OCI-M2 (cell line): ENCODE results near the gene SPRED3.

Experiments
- DNase-seq: peaks from one replicate; lab custom pipeline; 2025; ENCODE audit not compliant: unreplicated experiment; lab: John Stamatoyannopoulos, UW

SPRED3 gene

DNA sequence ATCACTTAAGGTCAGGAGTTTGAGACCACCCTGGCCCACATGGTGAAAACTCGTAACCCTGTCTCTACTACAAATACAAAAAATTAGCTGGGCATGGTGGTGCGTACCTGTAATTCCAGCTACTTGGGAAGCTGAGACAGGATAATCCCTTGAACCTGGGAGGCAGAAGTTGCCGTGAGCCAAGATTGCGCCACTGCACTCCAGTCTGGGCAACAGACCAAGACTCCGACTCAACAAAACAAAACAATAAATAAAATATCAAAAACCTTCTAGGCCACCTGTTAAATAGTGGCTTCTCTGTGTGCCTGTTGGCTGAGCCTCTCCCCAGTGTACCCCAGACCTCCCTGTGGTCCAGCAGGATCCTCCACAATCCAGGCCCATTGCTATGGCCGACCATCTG, 17.4 kb upstream of the SPRED3 start:
- no peak for DNase-seq

DNA sequence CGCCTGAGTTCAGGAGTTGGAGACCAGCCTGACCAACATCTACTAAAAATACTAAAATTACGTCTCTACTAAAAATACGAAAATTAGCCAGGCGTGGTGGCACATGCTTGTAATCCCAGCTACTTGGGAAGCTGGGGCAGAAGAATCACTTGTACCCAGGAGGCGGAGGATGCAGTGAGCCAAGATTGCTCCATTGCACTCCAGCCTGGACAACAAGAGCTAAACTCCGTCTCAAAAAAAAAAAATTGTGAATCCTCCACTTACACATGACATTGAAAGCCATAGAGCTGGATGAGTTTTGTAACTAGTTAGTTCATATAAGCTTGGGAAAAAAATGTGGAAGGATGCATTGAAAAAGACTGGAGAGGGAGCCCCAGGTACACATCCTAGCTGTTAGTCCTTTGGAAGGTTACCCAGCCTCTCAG, 14.6 kb upstream of the SPRED3 start:
- DNase-seq = no peak

DNA sequence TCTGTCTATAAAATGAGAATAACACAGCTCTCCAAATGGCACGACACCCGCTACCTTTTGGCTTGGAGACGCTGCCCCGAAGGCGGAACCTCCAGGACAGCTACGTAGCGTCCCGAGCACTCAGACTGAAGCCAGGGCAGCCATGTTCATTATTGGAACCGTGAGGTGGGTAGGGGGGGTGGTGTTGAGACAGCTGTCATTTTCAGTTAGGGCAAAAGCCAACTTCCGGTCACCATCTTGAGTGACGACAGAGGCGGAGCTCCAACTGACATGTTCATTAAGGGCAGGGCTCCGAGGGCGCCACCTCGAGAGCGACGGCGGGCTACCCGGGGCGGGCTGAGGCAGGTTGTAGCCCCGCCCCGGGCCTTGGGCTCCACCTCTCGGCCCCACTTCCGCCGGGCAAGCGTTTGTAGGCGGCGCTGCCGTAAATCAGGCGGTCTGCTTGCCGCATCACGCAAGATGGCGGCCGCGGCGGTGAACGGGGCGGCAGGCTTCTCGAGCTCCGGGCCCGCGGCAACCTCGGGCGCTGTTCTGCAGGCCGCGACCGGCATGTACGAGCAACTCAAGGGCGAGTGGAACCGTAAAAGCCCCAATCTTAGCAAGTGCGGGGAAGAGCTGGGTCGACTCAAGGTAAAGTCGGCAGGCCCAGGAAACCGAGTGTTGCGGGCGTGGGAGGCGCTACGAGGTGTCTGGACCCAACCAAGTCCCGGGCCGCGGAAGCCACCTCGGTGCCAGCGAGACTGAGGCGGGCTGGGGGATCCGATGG, 14.0 kb upstream of the SPRED3 start, which contains the start of gene PSMD8:
Gene PSMD8 (plus strand): TSS at position 240 of the 766 bp plus-strand sequence. CDS start 31 bp downstream, at position 271.
- peak; percentile 99 for DNase-seq

DNA sequence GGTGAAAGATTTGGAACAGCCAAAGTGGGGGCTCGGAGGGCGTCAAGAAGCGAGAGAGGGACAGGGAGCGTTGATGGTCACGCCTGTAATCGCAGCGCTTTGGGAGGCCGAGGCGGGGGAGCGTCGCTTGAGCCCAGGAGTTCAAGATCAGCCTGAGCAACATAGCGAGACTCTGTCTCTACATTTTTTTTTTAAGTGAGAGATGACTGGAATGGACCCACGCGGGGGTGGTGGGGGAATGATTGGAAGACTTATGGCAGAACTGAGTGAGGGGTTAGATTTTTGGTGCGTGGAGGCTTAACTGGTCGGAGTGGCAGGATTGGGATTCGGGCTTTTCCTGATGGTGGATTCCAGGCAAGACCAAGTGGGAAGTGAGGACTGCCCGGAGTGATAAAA, 13.4 kb upstream of the SPRED3 start:
- DNase-seq = no peak

DNA sequence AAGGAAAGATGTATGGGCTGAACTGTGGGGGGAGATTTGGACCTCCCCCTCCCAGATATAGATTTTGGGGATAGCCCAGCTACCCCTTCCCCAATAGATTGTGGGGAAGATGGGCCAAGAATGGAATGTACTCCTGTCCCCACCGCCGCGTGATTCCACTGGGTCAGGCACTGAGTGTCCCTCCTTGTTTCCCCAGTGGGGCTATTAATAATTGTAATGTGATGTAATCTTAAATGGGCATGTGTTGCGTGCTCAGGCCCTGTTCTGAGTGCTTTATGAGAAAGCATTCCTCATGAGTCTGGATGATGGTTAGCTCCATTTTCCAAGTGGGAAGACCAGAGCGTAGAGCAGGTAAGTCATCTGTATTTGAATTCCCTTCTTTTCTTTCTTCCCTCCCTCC, 12.7 kb upstream of the SPRED3 start:
- DNase-seq = no peak

DNA sequence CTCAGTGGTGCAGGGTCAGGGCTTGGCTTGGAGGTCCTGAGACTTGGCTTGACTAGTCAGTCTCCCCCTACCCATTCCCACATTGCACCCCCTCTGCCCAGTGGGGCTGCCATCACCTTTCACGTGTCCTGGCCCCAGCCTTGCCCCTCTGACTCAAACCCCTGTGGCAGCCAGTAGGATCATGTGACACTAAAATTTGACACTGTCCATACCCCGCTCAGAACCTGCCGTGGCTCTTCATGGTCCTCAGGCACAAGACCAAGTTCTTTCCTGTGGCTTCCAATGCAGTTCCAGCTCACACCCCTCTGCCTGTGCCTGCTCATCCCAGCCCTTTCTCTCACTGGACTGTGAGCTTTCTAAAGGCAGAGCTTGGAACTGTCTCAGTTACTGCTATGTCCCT, 11.9 kb upstream of the SPRED3 start:
- DNase-seq = no peak

DNA sequence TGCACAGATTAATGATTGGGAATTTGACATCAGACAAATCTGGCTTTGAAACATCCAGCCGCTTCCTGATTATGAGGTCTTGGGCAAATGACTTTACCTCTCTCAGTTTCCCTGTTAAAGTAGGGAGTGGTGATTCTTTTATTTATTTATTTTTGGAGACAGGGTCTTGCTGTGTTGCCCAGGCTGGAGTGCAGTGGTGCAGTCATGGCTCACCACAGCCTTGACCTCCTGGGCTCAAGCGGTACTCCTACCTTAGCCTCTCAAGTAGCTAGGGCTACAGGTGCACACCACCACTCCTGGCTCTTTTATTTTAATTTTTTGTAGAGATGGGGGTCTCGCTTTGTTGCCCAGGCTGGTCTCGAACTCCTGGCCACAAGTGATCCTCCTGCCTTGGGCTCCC, 11.4 kb upstream of the SPRED3 start:
- no peak for DNase-seq

DNA sequence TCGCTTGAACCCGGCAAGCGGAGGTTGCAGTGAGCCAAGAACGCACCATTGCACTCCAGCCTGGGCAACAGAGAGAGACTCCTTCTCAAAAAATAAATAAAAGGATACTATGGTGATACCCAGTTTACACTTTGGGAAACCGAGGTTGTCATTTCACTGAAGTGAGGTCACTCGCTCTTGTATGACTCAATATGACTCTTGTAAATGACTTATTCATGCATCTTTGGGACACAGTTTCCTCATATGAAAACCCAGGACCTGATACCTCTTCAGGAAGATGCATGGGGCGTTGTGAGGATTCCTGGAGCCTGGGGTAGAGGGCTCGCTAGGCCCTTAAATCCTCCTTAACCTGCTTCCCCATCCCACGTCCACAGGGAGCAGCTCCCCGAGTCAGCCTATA, 9.6 kb upstream of the SPRED3 start:
- DNase-seq = no peak

DNA sequence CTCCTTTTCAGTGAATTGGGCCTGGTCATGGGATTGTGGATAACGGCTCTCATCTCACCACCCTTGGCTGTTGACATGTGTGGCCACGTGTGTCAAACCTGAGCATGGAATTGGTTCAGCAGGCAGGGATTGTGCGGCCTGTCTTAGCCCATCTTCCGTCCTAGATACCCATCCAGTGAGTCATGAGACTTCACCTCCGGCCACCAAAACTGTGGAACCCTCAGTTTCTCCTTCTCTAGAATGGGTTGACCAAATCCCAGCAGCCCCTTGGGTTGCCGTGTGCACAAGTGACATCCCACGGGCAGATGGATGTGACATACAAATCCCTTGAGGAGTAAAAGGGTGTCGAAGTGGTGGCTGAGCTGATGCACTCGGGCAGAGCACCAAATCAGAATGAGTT, 7.4 kb upstream of the SPRED3 start:
- no peak for DNase-seq

DNA sequence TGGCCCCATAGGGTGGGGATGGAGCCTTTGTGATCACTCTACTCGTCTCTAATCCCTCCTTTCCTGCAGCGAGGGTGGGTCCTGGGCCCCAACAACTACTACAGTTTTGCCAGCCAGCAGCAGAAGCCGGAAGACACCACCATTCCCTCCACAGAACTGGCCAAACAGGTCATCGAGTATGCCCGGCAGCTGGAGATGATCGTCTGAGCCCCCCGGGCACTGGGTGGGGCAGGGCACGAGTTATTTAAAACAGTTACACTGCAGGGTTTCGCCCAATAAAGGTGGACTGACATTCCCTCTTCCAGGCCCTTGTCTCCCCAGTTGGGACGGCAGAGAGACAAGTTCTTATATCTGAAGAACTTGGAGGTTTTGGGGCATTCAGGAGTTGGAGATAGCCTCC, 5.3 kb upstream of the SPRED3 start:
- no peak for DNase-seq

DNA sequence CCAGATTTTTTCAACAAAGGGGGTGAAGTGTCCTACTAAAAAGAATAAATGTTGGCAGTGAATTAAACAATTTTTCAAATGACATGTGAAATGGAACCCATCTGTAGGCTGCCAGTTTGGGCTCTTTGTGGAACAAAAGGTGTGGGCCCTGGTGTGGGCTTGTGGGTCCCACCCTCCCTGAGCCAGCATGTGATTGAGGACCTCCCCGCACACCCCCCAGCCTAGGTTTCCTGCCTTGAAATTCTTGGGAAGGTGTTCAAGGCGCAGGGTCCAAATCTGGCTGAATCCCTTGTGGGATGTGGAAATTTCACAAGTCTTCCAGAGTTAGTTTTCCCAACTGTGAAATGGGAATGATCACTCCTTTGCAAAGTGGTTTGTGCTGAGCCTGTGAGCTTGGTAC, 4.8 kb upstream of the SPRED3 start:
- DNase-seq = no peak

DNA sequence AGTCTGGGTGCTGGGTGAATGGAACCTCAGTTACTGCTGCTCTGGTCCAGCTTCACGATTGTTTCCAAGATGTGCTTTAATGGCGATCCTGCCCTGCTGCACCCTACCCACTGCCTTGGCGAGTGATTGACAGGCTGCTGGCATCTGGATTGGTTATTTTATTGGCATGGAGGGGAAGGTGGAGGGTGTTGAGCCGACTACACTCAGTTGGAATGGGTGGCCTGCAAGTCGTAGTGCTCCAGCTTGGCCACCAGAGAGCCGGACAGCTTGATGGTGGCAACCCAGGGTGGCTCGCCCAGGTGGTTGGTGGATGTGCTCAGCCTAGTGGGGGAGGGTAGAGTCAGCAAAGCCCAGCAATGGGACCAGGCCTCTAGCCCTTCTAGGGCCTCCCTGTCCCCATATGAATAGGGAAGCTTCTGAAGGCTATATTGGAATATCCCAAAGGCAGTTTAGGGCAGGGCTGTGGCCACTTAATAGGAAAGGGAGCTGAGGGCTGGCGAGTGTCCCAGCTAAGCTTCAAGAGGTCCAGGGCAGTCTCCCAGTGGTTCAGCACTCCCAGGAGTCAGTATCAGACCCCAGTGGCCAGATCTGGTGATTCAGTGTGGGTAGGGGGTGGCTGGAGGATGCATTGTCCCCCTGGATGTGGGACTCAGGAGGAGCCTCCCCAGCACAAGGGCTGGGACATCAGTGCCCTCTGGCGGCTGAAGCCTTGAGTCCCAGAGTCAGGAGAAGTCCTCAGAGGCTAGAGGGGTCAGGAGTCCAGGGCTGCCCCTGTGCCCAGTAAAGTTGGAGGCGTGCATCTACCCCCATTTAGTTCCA, 4.1 kb upstream of the SPRED3 start:
- DNase-seq = peak; percentile 68

DNA sequence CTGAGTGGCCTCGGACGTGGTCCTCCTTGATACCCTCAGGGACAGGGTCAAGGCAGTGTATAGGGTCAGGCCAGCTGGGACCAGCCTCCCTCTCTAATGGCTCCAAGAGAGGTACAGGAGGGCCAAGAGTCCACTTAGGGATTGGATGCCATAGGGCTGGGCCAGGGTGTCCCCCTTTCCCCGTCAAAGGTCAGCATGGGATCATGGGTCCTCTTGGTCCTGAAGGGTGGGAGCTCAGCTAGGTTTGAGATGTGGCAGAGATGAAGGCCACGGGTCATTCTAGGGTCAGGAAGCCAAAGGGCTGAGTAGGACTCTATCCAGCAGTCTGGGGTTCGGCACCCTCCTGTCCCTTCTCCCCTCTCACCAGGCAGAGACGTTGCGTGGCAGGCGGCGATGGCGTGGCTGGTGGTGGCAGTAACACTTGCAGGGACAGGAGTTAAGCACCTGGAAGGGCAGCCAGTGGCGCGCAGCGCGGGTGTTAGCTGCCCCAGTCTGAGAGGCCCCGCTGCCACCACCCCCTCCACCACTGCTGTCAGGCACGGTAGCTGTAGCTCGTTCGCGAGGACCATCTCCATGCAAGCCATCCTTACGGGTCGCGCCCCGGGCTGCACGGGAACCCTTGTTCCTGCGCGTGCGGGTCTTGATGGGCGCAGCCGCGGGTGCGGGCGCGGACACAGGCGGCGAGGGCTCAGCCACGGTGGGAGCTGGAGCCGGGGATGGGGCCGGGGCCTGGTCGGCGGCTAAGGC, 3.3 kb upstream of the SPRED3 start:
- no peak for DNase-seq

DNA sequence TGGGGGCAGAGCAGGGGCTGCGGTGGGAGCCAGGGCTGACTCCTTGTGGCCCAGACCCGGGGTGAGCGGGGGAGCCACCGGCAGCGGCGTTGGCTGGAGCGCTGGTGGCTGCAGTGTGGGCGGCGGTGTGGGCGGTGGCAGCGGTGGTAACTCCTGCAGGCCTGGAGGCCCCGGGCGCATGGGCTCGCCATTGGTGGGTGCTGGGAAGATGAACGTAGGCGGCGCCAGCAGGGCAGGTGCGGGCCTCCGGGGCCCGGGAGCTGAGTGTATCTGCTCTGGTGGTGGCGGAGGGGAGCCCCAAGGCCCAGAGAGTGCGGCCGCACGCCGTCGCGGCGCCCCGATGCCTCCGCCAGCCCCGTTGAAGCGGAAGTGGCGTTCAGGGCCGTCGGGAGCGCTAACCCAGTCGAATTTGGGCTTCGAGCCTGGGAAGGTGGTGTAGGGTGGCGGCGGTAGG, 2.7 kb upstream of the SPRED3 start:
- DNase-seq = no peak

DNA sequence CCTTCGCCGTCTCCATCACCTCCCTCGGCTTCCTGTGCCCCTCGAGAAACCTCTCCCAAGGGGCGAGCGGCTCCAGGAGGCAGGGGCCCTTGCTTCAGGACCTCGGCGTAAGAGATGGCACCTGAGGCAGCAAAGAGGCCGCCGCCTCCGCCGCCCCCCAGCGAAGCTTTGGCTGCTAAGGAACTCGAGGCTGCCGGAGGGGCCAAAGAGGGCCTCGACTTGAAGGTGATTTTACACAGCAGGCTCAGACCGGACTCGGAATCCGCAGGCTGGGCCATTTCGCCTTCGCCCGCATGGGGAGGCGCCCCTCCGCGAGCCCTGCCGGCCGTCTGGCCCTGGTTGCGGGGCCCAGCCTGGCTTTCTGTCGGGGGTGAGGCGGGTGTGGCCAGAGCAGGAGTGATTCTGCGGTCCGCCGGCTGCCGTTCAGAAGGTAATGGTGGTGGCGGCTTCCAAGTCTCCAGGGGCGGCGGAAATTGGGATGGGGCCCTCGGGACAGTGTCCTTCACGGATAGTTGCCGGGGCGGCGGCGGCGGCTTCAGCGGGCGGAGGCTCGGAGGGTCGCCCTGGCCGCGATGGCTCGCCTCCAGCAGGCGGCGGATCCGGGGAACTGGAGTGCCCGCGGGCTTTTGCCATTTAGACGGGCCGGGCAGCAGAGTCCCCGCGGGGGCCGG, 2.1 kb upstream of the SPRED3 start:
- DNase-seq = no peak

DNA sequence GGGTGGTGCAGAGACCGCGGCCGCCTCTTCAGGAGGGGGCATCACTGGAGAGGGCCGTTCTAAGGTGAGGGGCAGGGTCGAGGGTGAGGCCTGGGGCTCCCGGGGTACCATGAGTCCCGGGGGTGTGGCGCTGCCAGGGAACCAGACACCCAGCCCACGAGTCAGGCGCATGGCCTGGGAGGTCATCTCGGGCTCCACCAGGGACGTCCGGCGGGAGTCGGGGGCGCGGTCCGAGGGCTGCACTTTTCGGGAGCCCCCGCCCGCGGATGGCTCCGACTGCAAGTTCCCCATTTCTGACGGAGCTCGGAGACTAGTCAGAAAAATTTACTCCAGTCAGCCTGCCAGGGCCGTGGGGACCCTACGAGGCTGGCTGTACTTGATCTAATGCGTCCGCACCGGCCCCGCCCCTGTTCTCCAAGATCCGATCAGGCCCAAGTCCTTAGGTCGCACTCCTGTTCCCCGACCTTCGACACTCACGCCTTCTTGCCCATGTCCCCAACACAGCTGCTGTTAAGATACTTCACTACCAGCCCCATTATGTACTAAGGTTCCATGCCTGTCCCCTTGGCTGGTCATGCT, 1.4 kb upstream of the SPRED3 start:
- peak; percentile 97 for DNase-seq

DNA sequence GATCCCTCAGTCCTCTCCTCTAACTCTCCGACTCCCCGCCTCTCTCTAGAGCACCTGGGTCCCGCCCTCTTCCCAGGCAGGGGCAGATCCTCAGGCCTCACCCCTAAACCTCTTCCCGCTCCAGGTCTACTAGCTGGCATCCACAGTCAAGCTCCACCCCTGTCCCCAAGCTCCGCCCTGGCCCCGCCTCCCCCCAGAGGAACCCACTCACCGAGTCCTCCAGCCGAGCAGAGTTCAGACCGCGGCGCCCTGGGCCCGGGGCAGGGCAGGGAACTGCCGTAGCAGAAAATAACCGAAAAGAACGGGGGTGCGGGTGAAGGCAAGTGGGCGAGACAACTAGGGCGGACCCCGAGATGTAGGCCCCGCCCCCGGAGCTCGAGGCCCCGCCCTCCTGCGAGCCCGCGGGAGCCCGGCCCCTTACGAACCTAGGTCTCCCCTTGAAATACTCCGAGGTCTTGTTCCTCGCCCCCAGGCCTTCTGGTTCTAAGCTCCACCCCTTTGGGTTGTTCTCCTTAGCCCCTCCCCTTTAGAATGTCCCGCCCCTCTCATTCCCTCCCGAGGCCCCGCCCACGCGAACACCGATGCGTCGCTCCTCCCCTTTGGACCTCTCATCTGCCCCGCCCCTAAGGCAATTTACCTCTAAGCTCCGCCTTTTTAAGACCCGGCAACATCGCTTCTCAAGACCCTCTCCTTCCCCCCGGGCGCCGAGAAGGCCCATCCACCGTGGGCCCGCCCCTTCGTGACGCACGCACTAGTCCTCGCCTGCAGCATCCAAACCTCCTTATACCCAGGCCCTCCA, 748 bp upstream of the SPRED3 start, which contains the start of gene GGN:
Gene GGN (minus strand): TSS at position 485 of the 799 bp plus-strand sequence. CDS start 773 bp downstream, outside the sequence.
- DNase-seq = peak; percentile 97

DNA sequence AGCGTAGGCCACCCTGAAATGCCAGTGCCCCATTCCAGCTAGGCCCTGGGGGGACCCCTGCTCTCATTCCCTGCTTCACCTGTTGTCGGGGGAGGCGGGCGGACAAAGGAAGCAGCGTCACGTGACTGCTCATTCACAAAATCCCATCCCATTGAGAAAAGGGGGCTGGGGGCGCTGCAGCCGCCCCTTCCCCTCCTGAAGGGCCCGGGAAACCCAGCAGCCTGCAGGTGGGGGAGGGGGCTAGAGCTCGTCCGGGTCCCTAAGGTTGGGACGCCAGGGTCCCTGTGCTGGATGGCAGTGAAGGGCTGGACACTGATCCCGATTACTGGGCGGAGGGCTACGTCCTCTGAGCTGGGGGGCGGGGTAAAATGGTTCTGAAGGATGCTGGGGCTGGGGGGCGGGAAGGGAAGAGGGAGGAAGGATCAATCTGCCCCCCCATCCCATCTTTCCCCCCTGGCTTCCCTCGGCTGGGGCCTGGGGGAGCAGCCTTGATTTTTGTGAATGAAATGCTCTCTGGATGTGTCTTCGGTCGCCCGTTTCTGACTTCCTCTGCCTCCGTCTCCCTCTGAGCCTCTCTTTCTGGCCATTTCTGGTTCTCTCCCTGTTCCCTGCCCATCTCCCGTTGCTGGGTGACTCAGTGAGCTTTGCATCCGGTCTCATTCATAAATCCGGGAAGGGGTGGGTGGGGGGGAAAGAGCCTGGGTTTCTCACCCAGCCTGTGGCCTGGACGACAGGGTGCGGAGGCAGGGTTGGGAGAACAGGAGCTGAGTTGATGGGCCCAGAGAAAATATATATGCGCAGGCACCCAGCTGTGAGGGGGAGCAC, 816 bp downstream of the SPRED3 start:
- no peak for DNase-seq
